Testis (tissue), 2 donors: ENCODE data around the gene DGLUCY.

ENCODE experiments used
- POLR2A ChIP-seq: fragments of 450-650 bp; IDR thresholded peaks from one replicate; pipeline ENCODE4 v1.6.1; 2017; ENCODE audit warnings: antibody characterized with exemption, mild to moderate bottlenecking, moderate library complexity
- TF ChIP-seq, protein P1 (sequence below), 3 experiments: fragments of 450-650 bp in 2 of 3; fragments of 200-600 bp in 1 of 3; sonication (generic) in 1 of 3; IDR thresholded peaks; one replicate each; pipeline ENCODE4 v1.5.1; 2016 to 2019; ENCODE audit warnings: antibody characterized with exemption in 3 of 3, mild to moderate bottlenecking in 2 of 3, moderate library complexity in 1 of 3

DNA sequence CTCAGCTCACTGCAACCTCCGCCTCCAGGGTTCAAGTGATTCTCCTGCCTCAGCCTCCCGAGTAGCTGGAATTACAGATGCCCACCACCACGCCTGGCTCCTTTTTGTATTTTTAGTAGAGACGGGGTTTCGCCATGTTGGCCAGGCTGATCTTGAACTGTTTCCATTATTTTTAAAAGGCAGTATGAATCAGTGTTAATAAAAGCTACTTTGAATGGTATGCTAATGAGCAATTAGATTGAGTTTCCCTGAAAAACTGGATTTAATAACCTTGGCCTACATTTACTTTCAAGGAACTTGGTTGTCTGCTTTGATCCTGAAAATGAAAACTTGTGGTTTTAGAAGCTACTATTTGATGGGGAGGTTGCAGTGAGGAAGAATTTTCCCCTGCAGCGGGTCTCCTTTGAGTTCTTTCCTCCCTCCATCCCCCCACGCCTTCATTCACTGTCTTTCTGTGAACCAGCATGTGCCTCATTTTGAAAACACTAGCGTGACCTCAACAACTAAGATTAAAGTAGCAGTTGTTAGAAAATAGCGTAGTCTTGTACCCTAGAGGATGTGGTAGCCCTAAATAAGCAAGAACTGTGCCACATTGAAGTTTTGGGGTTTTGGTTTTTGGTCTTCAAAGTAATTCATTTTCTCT, 35.7 kb upstream of the DGLUCY start:
- TF ChIP-seq, protein P1, sequence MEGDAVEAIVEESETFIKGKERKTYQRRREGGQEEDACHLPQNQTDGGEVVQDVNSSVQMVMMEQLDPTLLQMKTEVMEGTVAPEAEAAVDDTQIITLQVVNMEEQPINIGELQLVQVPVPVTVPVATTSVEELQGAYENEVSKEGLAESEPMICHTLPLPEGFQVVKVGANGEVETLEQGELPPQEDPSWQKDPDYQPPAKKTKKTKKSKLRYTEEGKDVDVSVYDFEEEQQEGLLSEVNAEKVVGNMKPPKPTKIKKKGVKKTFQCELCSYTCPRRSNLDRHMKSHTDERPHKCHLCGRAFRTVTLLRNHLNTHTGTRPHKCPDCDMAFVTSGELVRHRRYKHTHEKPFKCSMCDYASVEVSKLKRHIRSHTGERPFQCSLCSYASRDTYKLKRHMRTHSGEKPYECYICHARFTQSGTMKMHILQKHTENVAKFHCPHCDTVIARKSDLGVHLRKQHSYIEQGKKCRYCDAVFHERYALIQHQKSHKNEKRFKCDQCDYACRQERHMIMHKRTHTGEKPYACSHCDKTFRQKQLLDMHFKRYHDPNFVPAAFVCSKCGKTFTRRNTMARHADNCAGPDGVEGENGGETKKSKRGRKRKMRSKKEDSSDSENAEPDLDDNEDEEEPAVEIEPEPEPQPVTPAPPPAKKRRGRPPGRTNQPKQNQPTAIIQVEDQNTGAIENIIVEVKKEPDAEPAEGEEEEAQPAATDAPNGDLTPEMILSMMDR (IDR thresholded peaks at IDR 0.05), result no peak
- no peak for TF ChIP-seq POLR2A
